H9 (cell line): ENCODE data around the gene CDH4. TPM values are rescaled to one million over a fixed set of nuclear protein-coding genes. Genes with fewer than 3 reads are reported as not detected.
A peak's percentile ranks its signal among the peaks of the same experiment; 100 is the strongest.

ENCODE experiments used
- DNase-seq: peaks from one replicate; pipeline ENCODE4 v3.0.0-alpha.2; 2017
- H2AFZ ChIP-seq: one replicate; pipeline ENCODE4 v1.6.1; 2013; ENCODE audit warnings: mild to moderate bottlenecking, low read length, control low read depth, moderate library complexity
- H2AK5ac ChIP-seq: 2 replicates; pipeline ENCODE4 v1.6.1; 2013; ENCODE audit warnings: low read length, control low read depth, mixed read lengths; ENCODE audit not compliant: insufficient read length
- H2BK120ac ChIP-seq: one replicate; pipeline ENCODE4 v1.6.1; 2013; ENCODE audit warnings: low read depth, mild to moderate bottlenecking, low read length, control low read depth, inconsistent platforms; ENCODE audit not compliant: poor library complexity, severe bottlenecking
- H2BK12ac ChIP-seq: 2 replicates; pipeline ENCODE4 v1.6.1; 2013; ENCODE audit warnings: low read length, control low read depth, mixed read lengths, low read depth; ENCODE audit not compliant: insufficient read length
- H2BK15ac ChIP-seq: 2 replicates; pipeline ENCODE4 v1.6.1; 2013; ENCODE audit warnings: low read depth, low read length, control low read depth
- H2BK20ac ChIP-seq: one replicate; pipeline ENCODE4 v1.6.1; 2013; ENCODE audit warnings: low read depth, mild to moderate bottlenecking, low read length, control low read depth, inconsistent platforms; ENCODE audit not compliant: poor library complexity, severe bottlenecking
- H2BK5ac ChIP-seq: 2 replicates; pipeline ENCODE4 v1.6.1; 2013; ENCODE audit warnings: low read length, control low read depth, mixed read lengths; ENCODE audit not compliant: insufficient read length
- H3K14ac ChIP-seq: 2 replicates; pipeline ENCODE4 v1.6.1; 2013; ENCODE audit warnings: low read length, control low read depth; ENCODE audit not compliant: insufficient read depth
- H3K18ac ChIP-seq: 2 replicates; pipeline ENCODE4 v1.6.1; 2013; ENCODE audit warnings: low read depth, mild to moderate bottlenecking, mixed read lengths, low read length, control low read depth; ENCODE audit not compliant: insufficient read length
- H3K23ac ChIP-seq: 2 replicates; pipeline ENCODE4 v1.6.1; 2013; ENCODE audit warnings: low read length, control low read depth, mixed read lengths, low read depth; ENCODE audit not compliant: insufficient read length
- H3K23me2 ChIP-seq: 2 replicates; pipeline ENCODE4 v1.6.1; 2013; ENCODE audit warnings: low read depth, mild to moderate bottlenecking, mixed read lengths, low read length, control low read depth; ENCODE audit not compliant: insufficient read length, poor library complexity, severe bottlenecking
- H3K27ac ChIP-seq: 2 replicates; pipeline ENCODE4 v1.5.1; 2013; ENCODE audit warnings: low read length, control low read depth, mixed read lengths, low read depth; ENCODE audit not compliant: insufficient read length
- H3K27me3 ChIP-seq: 2 replicates; pipeline ENCODE4 v1.6.1; 2013; ENCODE audit warnings: low read length, control low read depth, inconsistent platforms; ENCODE audit not compliant: insufficient read depth
- H3K4ac ChIP-seq: 2 replicates; pipeline ENCODE4 v1.6.1; 2013; ENCODE audit warnings: low read depth, mild to moderate bottlenecking, control low read depth, inconsistent platforms, low read length, moderate library complexity
- H3K4me1 ChIP-seq: 2 replicates; pipeline ENCODE4 v1.6.1; 2013; ENCODE audit warnings: low read length, control low read depth, inconsistent platforms; ENCODE audit not compliant: insufficient read depth
- H3K4me2 ChIP-seq: 2 replicates; pipeline ENCODE4 v1.6.1; 2013; ENCODE audit warnings: low read length, control low read depth, mixed read lengths; ENCODE audit not compliant: insufficient read length, insufficient read depth
- H3K56ac ChIP-seq: 2 replicates; pipeline ENCODE4 v1.6.1; 2013; ENCODE audit warnings: low read depth, mild to moderate bottlenecking, mixed read lengths, low read length, control low read depth; ENCODE audit not compliant: insufficient read length
- H3K79me1 ChIP-seq: 2 replicates; pipeline ENCODE4 v1.6.1; 2013; ENCODE audit warnings: low read depth, mild to moderate bottlenecking, moderate library complexity, low read length, control low read depth, inconsistent platforms; ENCODE audit not compliant: insufficient read depth, poor library complexity, severe bottlenecking
- H3K79me2 ChIP-seq: 2 replicates; pipeline ENCODE4 v1.6.1; 2013; ENCODE audit warnings: low read length, control low read depth, inconsistent platforms; ENCODE audit not compliant: insufficient read depth
- H3K9ac ChIP-seq: 2 replicates; pipeline ENCODE4 v1.6.1; 2013; ENCODE audit warnings: low read length, control low read depth, mixed read lengths; ENCODE audit not compliant: insufficient read length; ENCODE audit errors: extremely low read depth
- H3K9me3 ChIP-seq: one replicate; pipeline ENCODE4 v1.6.1; 2013; ENCODE audit warnings: low read depth, low read length, inconsistent platforms; ENCODE audit not compliant: control insufficient read depth
- H3T11ph ChIP-seq: one replicate; pipeline ENCODE4 v1.6.1; 2013; ENCODE audit warnings: mild to moderate bottlenecking, low read length, control low read depth, inconsistent platforms
- H4K20me1 ChIP-seq: one replicate; pipeline ENCODE4 v1.6.1; 2013; ENCODE audit not compliant: control insufficient read depth, insufficient read length, insufficient read depth
- H4K5ac ChIP-seq: 2 replicates; pipeline ENCODE4 v1.6.1; 2013; ENCODE audit warnings: low read depth, mild to moderate bottlenecking, mixed read lengths, low read length, control low read depth; ENCODE audit not compliant: insufficient read length
- H4K8ac ChIP-seq: replicated peaks from 2 replicates; pipeline ENCODE4 v1.6.1; 2013; ENCODE audit warnings: low read length, control low read depth, mixed read lengths, low read depth; ENCODE audit not compliant: insufficient read length
- H4K91ac ChIP-seq: 2 replicates; pipeline ENCODE4 v1.6.1; 2013; ENCODE audit warnings: low read depth, mild to moderate bottlenecking, moderate library complexity, mixed read lengths, low read length, control low read depth; ENCODE audit not compliant: insufficient read length
- H3K27ac Mint-ChIP-seq, 3 experiments: 2 replicates in 2 of 3; 3 replicates in 1 of 3; pipeline ENCODE4 v1.8.0; 2020 to 2021; ENCODE audit warnings: mixed read lengths in 3 of 3, mild to moderate bottlenecking in 1 of 3, moderate library complexity in 1 of 3
- H3K27me3 Mint-ChIP-seq: 2 replicates; pipeline ENCODE4 v1.8.0; 2021; ENCODE audit warnings: low read depth, mild to moderate bottlenecking, moderate library complexity, mixed read lengths
- H3K36me3 Mint-ChIP-seq, 3 experiments: 2 replicates in 2 of 3; 3 replicates in 1 of 3; pipeline ENCODE4 v1.8.0; 2020 to 2021; ENCODE audit warnings: low read depth in 3 of 3, mixed read lengths in 3 of 3; ENCODE audit not compliant: insufficient read depth in 1 of 3
- H3K4me1 Mint-ChIP-seq, 2 experiments: 2 replicates each; pipeline ENCODE4 v1.8.0; 2020; ENCODE audit warnings: mixed read lengths in 2 of 2
- H3K4me3 Mint-ChIP-seq, 2 experiments: 2 replicates in 1 of 2; 3 replicates in 1 of 2; pipeline ENCODE4 v1.8.0; 2020 to 2021; ENCODE audit warnings: mild to moderate bottlenecking in 2 of 2, mixed read lengths in 2 of 2, moderate library complexity in 1 of 2
- H3K9me3 Mint-ChIP-seq, 2 experiments: 2 replicates in 1 of 2; 3 replicates in 1 of 2; pipeline ENCODE4 v1.8.0; 2020; ENCODE audit warnings: mild to moderate bottlenecking in 2 of 2, mixed read lengths in 2 of 2, moderate library complexity in 1 of 2
- WGBS: extraction: QIAGEN DNeasy Blood & Tissue Kit; methylation state at CpG from one replicate; pipeline ENCODE4 v1.1.7; 2013; ENCODE audit warnings: missing lambda C conversion rate, low lambda C conversion rate, mixed read lengths; ENCODE audit not compliant: insufficient read length; ENCODE audit errors: extremely low coverage; 5-methylcytosine and 5-hydroxymethylcytosine counted together
- total RNA-seq: library from RNA; stranded (reverse); gene quantifications from 2 replicates; pipeline ENCODE4 v1.2.1, GENCODE V29; 2021
- TF ChIP-seq, protein P1 (sequence below): fragments of 200-600 bp; sonication (generic); conservative IDR thresholded peaks from 3 replicates; pipeline ENCODE4 v1.8.0; 2021; ENCODE audit warnings: antibody characterized with exemption, mild to moderate bottlenecking

CDH4 gene
- total RNA-seq, 1 experiment from 2014 or later, result 3.0 TPM

DNA sequence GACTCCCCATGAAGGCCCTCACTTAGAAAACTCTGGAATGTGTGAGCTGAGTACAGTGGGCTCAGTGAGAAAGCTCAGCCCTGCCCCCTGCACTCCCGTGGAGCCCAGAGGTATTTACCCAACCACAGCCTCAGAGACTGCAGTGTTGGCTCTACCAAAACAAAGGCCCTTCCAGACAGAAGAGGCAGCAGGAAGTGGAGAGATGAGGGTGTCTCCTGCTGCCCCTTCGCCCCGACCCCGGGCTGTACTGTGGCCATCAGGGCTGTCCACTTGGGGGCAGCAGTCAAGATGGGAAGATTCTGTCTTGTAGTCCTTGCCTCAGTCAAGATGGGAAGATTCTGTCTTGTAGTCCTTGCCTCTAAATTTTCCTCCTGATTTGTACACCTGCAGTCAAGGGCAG is 472.3 kb downstream of the CDH4 start:
- Histone ChIP-seq H2AK5ac (no peak overlapping the region), H3K27me3 (no peaks in the 10 kb centered on the region), H4K5ac (no peak overlapping the region), H3K9me3 (no peaks in the 10 kb centered on the region), H2BK15ac (no peak overlapping the region), H3K4me1 (no peaks in the 10 kb centered on the region; the same call in 1 of the 2 replicates), H4K91ac (no peak overlapping the region), H4K8ac (no peak overlapping the region), H2AFZ (no peak overlapping the region), H3K79me2 (no peaks in the 10 kb centered on the region), H3K56ac (no peak overlapping the region), H3K23me2 (no peaks in the 10 kb centered on the region), H3K4ac (no peak overlapping the region), H3T11ph (no peak overlapping the region), H3K4me2 (no peak overlapping the region), H4K20me1 (no peaks in the 10 kb centered on the region), H3K14ac (no peak overlapping the region), H3K9ac (no peak overlapping the region), H3K18ac (no peak overlapping the region), H3K23ac (no peak overlapping the region), H2BK120ac (no peak overlapping the region), H2BK20ac (no peak overlapping the region), H3K79me1 (no peaks in the 10 kb centered on the region), H3K27ac (no peak overlapping the region), H2BK5ac (no peak overlapping the region), H2BK12ac (no peak overlapping the region)
- TF ChIP-seq, protein P1, sequence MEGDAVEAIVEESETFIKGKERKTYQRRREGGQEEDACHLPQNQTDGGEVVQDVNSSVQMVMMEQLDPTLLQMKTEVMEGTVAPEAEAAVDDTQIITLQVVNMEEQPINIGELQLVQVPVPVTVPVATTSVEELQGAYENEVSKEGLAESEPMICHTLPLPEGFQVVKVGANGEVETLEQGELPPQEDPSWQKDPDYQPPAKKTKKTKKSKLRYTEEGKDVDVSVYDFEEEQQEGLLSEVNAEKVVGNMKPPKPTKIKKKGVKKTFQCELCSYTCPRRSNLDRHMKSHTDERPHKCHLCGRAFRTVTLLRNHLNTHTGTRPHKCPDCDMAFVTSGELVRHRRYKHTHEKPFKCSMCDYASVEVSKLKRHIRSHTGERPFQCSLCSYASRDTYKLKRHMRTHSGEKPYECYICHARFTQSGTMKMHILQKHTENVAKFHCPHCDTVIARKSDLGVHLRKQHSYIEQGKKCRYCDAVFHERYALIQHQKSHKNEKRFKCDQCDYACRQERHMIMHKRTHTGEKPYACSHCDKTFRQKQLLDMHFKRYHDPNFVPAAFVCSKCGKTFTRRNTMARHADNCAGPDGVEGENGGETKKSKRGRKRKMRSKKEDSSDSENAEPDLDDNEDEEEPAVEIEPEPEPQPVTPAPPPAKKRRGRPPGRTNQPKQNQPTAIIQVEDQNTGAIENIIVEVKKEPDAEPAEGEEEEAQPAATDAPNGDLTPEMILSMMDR, result peak; percentile 76
- peak; percentile 76 for DNase-seq
- H3K27ac Mint-ChIP-seq, result no peak overlapping the region
- no CpG with 5 or more reads among the region's 4 CpGs for WGBS
- peaks cover 25% of the 10 kb centered on the region for H3K27me3 Mint-ChIP-seq
- no peaks in the 10 kb centered on the region for H3K9me3 Mint-ChIP-seq
- peaks cover 13 to 24% of the 10 kb centered on the region in 2 experiments for H3K4me1 Mint-ChIP-seq
- no peaks in the 10 kb centered on the region for H3K36me3 Mint-ChIP-seq
- H3K4me3 Mint-ChIP-seq, result no peak overlapping the region
